Superior temporal gyrus (tissue), 1 donor: ENCODE data around the gene DOCK9.

ENCODE experiments used
- DNase-seq: peaks from one replicate; pipeline ENCODE4 v3.0.0-alpha.2; 2016; ENCODE audit errors: extremely low spot score

DOCK9 gene

GRCh38 chr13:98945863-98946605 lies 31.8 kb downstream of the DOCK9 start:
- DNase-seq, result no peak

- DNase-seq, result no peak
Observed at GRCh38 chr13:98944336-98944735, 33.5 kb downstream of the DOCK9 start.

DNA sequence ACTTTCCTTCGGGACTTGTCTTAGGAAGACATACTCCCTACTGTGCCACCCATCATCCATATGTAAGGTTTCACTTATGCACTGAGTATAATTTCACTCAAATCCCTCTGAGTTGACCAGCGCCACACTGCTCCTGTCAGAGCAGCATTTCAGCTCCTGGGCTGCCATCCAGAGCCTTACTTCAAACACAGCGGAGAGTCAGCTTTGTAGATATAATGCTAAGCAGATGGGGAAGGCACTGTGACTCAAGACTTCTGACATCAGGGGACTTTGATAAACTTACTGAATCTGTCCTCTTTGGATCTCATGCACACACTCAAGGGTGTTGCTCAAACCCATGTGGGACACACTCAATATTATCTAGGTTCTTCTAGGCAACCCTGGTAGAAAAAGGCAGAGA lies 34.9 kb downstream of the DOCK9 start:
- DNase-seq, result no peak

- DNase-seq, result no peak
Observed at GRCh38 chr13:98942485-98942884, 35.4 kb downstream of the DOCK9 start.

DNA sequence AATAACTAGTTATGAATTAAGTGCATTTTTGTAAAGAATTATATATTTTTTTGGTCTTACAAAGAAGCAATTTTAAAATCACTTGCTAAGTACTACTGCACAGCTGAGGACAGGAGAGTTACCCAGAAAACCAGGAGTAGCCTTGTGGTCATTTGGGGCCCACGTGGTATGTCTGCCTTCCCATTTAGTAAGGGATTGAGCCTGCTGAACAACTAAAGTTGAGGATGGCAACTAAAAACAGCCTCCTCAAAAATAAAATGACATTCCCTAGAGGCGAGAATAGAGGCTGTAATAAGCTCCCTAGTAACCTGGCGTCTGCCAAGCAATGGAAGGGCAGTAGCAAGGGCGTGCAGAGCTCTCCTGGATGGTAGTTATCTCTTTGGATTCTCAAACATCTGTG lies 36.3 kb downstream of the DOCK9 start:
- no peak for DNase-seq

GRCh38 chr13:98941126-98941525 lies 36.7 kb downstream of the DOCK9 start:
- no peak for DNase-seq

- DNase-seq, result no peak
Observed at GRCh38 chr13:98940325-98941001, 37.4 kb downstream of the DOCK9 start.

DNA sequence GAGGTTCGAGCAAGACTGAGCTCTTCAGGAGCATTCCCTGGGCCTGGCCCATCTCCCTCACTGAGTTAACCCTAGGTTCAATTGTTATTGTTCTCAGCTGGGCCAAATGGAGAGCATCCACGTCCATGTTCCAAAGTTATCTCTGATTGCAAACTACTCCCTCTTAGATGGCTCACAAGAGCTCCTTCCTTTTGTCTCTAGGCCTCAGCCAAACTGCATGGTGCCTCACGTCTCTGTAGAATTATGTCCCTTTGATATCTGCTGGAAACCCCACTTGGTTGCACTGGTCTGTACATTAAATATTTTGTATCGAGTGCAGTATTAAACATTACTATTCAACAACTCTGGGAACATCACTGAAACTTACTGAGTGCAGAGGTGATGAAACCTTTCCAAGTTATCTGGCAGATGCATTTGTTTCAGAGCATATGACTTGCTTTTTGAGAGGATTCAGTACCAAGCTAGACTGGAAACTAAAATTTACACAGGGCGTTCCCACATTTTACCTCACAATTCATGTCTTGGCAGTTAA lies 38.1 kb downstream of the DOCK9 start:
- DNase-seq, result no peak

GRCh38 chr13:98938801-98939200 lies 39.1 kb downstream of the DOCK9 start:
- no peak for DNase-seq

- DNase-seq, result no peak
Observed at GRCh38 chr13:98937911-98938381, 39.9 kb downstream of the DOCK9 start.

GRCh38 chr13:98934243-98934642 lies 43.6 kb downstream of the DOCK9 start:
- no peak for DNase-seq

GRCh38 chr13:98930151-98930591 lies 47.7 kb downstream of the DOCK9 start:
- no peak for DNase-seq

GRCh38 chr13:98927951-98928927 lies 49.6 kb downstream of the DOCK9 start:
- DNase-seq, result no peak

DNA sequence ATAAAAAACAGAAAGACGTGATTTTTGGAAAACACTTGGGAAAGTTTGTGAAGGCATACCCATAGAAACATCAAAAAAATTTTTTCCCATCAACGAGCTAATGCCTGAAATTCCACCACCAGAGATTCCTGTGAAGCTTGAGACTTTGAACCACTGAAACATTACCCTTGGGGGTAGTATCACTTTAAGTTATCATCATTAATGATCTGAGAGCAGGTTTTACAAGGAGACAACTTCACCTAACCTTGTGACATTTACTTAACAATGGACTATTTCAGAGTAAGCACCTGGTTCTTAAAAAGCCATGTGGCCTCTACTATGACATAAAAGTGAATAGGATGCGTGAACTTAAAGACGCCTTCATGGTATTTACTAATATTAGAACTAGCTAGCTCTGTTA lies 51.9 kb downstream of the DOCK9 start:
- no peak for DNase-seq

- DNase-seq, result no peak
Observed at GRCh38 chr13:98923641-98924397, 54.0 kb downstream of the DOCK9 start.

GRCh38 chr13:98922306-98922705 lies 55.6 kb downstream of the DOCK9 start:
- DNase-seq, result no peak

- peak; percentile 94 for DNase-seq
Observed at GRCh38 chr13:98921786-98922185, 56.1 kb downstream of the DOCK9 start.

- no peak for DNase-seq
Observed at GRCh38 chr13:98921015-98921580, 56.8 kb downstream of the DOCK9 start.

GRCh38 chr13:98919566-98919965 lies 58.3 kb downstream of the DOCK9 start:
- no peak for DNase-seq

- no peak for DNase-seq
Observed at GRCh38 chr13:98918771-98919170, 59.1 kb downstream of the DOCK9 start.

GRCh38 chr13:98917116-98917515 lies 60.7 kb downstream of the DOCK9 start:
- DNase-seq, result no peak
